A673 (cell line): ENCODE data around the gene EXOC6B. TPM values are rescaled to one million over a fixed set of nuclear protein-coding genes. Genes with fewer than 3 reads are reported as not detected.

Source experiments
- Bru-seq: library from RNA; stranded (reverse); fragments of 400-500 nt; gene quantifications from one replicate; lab custom pipeline; 2021; lab: Mats Ljungman, UMichigan
- BruChase-seq, 2 experiments: library from RNA; stranded (reverse); fragments of 400-500 nt; gene quantifications; one replicate each; lab custom pipeline; 2021; lab: Mats Ljungman, UMichigan
- BruUV-seq: library from RNA; stranded (reverse); fragments of 400-500 nt; replicated peaks from 2 replicates; lab custom pipeline; 2021; lab: Mats Ljungman, UMichigan
- CTCF ChIA-PET: fragments of 300-600 bp; sonication (Branson Sonifier 250); formaldehyde crosslinking; loops from one replicate; lab custom pipeline; 2022; ENCODE audit warnings: antibody characterized with exemption; lab: Charles Lee
- POLR2A ChIA-PET: fragments of 300-600 bp; sonication (Branson Sonifier 250); formaldehyde crosslinking; loops from one replicate; lab custom pipeline; 2022; ENCODE audit warnings: antibody characterized with exemption; ENCODE audit not compliant: low non-redundant PET; lab: Charles Lee
- DNase-seq: peaks from one replicate; pipeline ENCODE4 v3.0.0-alpha.2; 2015; ENCODE audit warnings: low spot score
- H3K27ac ChIP-seq: fragments of 200-600 bp; sonication (generic); 2 replicates; pipeline ENCODE4 v1.5.1; 2016; ENCODE audit warnings: mixed run types, low read depth, mild to moderate bottlenecking, mixed read lengths, antibody characterized with exemption, low read length; ENCODE audit not compliant: poor library complexity, severe bottlenecking
- H3K27me3 ChIP-seq: fragments of 200-600 bp; sonication (generic); replicated peaks from 2 replicates; pipeline ENCODE4 v1.6.1; 2017; ENCODE audit warnings: mixed run types, low read depth, mild to moderate bottlenecking, mixed read lengths, antibody characterized with exemption, low read length; ENCODE audit not compliant: insufficient read depth, poor library complexity
- H3K36me3 ChIP-seq: fragments of 200-600 bp; sonication (generic); 2 replicates; pipeline ENCODE4 v1.6.1; 2016; ENCODE audit warnings: mixed run types, mild to moderate bottlenecking, mixed read lengths, antibody characterized with exemption, low read length; ENCODE audit not compliant: insufficient read depth, poor library complexity, severe bottlenecking
- H3K4me1 ChIP-seq: fragments of 200-600 bp; sonication (generic); 2 replicates; pipeline ENCODE4 v1.6.1; 2017; ENCODE audit warnings: mixed run types, mild to moderate bottlenecking, mixed read lengths, antibody characterized with exemption, low read length; ENCODE audit not compliant: insufficient read depth, poor library complexity, severe bottlenecking
- H3K4me3 ChIP-seq: fragments of 200-600 bp; sonication (generic); 2 replicates; pipeline ENCODE4 v1.5.1; 2016; ENCODE audit warnings: low read depth, mixed run types, mild to moderate bottlenecking, mixed read lengths, low read length; ENCODE audit not compliant: poor library complexity, severe bottlenecking
- H3K9me3 ChIP-seq: fragments of 200-600 bp; sonication (generic); 2 replicates; pipeline ENCODE4 v1.6.1; 2016; ENCODE audit warnings: mixed run types, low read depth, mild to moderate bottlenecking, mixed read lengths, antibody characterized with exemption, low read length; ENCODE audit not compliant: poor library complexity, severe bottlenecking
- CTCF ChIP-seq: fragments of 300-800, 200-600 bp; sonication (generic); conservative IDR thresholded peaks from 2 replicates; pipeline ENCODE4 v1.5.1; 2017; ENCODE audit warnings: low read depth, mild to moderate bottlenecking, antibody characterized with exemption, low read length, moderate library complexity, mixed read lengths
- EZH2 ChIP-seq: fragments of 200-600 bp; sonication (generic); IDR thresholded peaks from 2 replicates; pipeline ENCODE4 v1.6.1; 2017; ENCODE audit warnings: borderline replicate concordance, low read depth, mild to moderate bottlenecking, mixed read lengths, antibody characterized with exemption, low read length; ENCODE audit not compliant: poor library complexity, severe bottlenecking
- intact Hi-C: fragments of 100-400 bp; cut with micrococcal nuclease; formaldehyde crosslinking; loops from one replicate; pipeline ENCODE4 v1.10.0; 2022; ENCODE audit not compliant: unreplicated experiment
- long read RNA-seq: library from polyadenylated mRNA; stranded (forward); transcript quantifications from one replicate; pipeline ENCODE4 v2.0.0, GENCODE V29; 2022
- total RNA-seq: library from RNA; stranded (reverse); gene quantifications from 2 replicates; pipeline ENCODE4 v1.2.3, GENCODE V29; 2021

EXOC6B gene
- 138 and 146 TPM in 2 replicates for total RNA-seq
- percentile 92 among the genes with signal in this experiment for Bru-seq, nascent RNA
- percentile 82 among the genes with signal in this experiment for BruChase-seq, experiment 1, labeled RNA remaining after a 2-hour chase
- percentile 81 among the genes with signal in this experiment for BruChase-seq, experiment 2, labeled RNA remaining after a 6-hour chase
- long read RNA-seq, full-length matches to known transcripts, result 10 of 125 reads
- long read RNA-seq, partial matches to known transcripts, result 36 of 125 reads
- long read RNA-seq, other reads (novel, unspliced or antisense), result 79 of 125 reads

GRCh38 chr2:72825257-72826155 is at the start of gene EXOC6B:
TSS of gene EXOC6B (minus strand) at chr2:72826033.
- H3K27ac ChIP-seq, result peak within 1 kb of the TSS; percentile 62
- intact Hi-C loops, result no loop called here
- H3K4me1 ChIP-seq, result peaks cover 10% of the 10 kb centered on the region
- TF ChIP-seq EZH2 (no peak), CTCF (no peak)
- ChIA-PET CTCF (no interaction called here), POLR2A (no interaction called here)
- no peaks in the 10 kb centered on the region for H3K9me3 ChIP-seq
- TSS peak; percentile 26 for BruUV-seq
- H3K4me3 ChIP-seq, result peak within 1 kb of the TSS; percentile 64
- peak; percentile 95 for DNase-seq
- no peaks in the 10 kb centered on the region for H3K27me3 ChIP-seq
- no peaks in the 10 kb centered on the region for H3K36me3 ChIP-seq

GRCh38 chr2:72871880-72872279 is 46.0 kb upstream of the EXOC6B start:
- no TSS peak for BruUV-seq
- CTCF ChIA-PET, result interaction anchor here (0.7 kb wide), 1 partner anchor 1313 kb away, joined by 3 read pairs; no protein-coding TSS in a partner anchor
- DNase-seq, result no peak

More at GRCh38 chr2:72871880-72872279, 46.0 kb upstream of the EXOC6B start:
- TF ChIP-seq CTCF (no peak), EZH2 (no peak)
- H3K9me3 ChIP-seq, result no peaks in the 10 kb centered on the region
- POLR2A ChIA-PET, result no interaction called here
- H3K27me3 ChIP-seq, result peaks cover 47% of the 10 kb centered on the region
- H3K4me3 ChIP-seq, result no peak overlapping the region
- no peak overlapping the region for H3K27ac ChIP-seq
- intact Hi-C loops, result no loop called here
- no peaks in the 10 kb centered on the region for H3K4me1 ChIP-seq
- no peaks in the 10 kb centered on the region for H3K36me3 ChIP-seq
